Activated naive CD8-positive, alpha-beta T cell treated with anti-CD3 and anti-CD28 coated beads, Interleukin-2, amount 10 ng/mL, durations not matched to agents 7 days and 5 days (primary cell): ENCODE data around the gene EHBP1. TPM values are rescaled to one million over a fixed set of nuclear protein-coding genes. Genes with fewer than 3 reads are reported as not detected.
"Not testable (repeated sequence)": the region's sequence is repeated elsewhere in the genome, so short reads cannot be mapped to it uniquely, and the experiment has no call there.

Experiments
- ATAC-seq: fragments of 150-1000 bp; cut with Tn5 transposase; one replicate; pipeline ENCODE4 v1.10.0; 2021; ENCODE audit warnings: low read depth, moderate library complexity
- POLR2A ChIA-PET: fragments of 350-600 bp; sonication (Branson Sonifier 250); formaldehyde crosslinking; loops from one replicate; lab custom pipeline; 2021; ENCODE audit warnings: antibody characterized with exemption; lab: Charles Lee
- DNase-seq: peaks from one replicate; pipeline ENCODE4 v3.0.0; 2021
- H3K27ac Mint-ChIP-seq: one replicate; pipeline ENCODE4 v1.8.0; 2022; ENCODE audit warnings: mild to moderate bottlenecking, mixed read lengths
- H3K27me3 Mint-ChIP-seq: one replicate; pipeline ENCODE4 v1.8.0; 2022; ENCODE audit warnings: mild to moderate bottlenecking, moderate library complexity, mixed read lengths
- H3K36me3 Mint-ChIP-seq: one replicate; pipeline ENCODE4 v1.8.0; 2021; ENCODE audit warnings: mild to moderate bottlenecking, mixed read lengths
- H3K4me1 Mint-ChIP-seq: one replicate; pipeline ENCODE4 v1.8.0; 2021; ENCODE audit warnings: mixed read lengths
- H3K4me3 Mint-ChIP-seq: one replicate; pipeline ENCODE4 v1.8.0; 2022; ENCODE audit warnings: mild to moderate bottlenecking, moderate library complexity, mixed read lengths
- H3K9me3 Mint-ChIP-seq: one replicate; pipeline ENCODE4 v1.8.0; 2021; ENCODE audit warnings: mixed read lengths
- total RNA-seq, 2 experiments: library from RNA; stranded (reverse); gene quantifications; one replicate each; pipeline ENCODE4 v1.2.3, GENCODE V29; 2021

EHBP1 gene
- total RNA-seq, 2 experiments from 2014 or later = 25.2 to 27.2 TPM

GRCh38 chr2:62713196-62713595 lies 7.7 kb downstream of the EHBP1 start:
- H3K9me3 Mint-ChIP-seq, H3K4me3 Mint-ChIP-seq, H3K4me1 Mint-ChIP-seq, DNase-seq, POLR2A ChIA-PET, H3K27me3 Mint-ChIP-seq, ATAC-seq, H3K27ac Mint-ChIP-seq: not testable (repeated sequence)
- H3K36me3 Mint-ChIP-seq = peaks cover 25% of the 10 kb centered on the region

GRCh38 chr2:62713837-62714236 lies 8.3 kb downstream of the EHBP1 start:
- peaks cover 3% of the 10 kb centered on the region for H3K9me3 Mint-ChIP-seq
- POLR2A ChIA-PET = no interaction called here
- peaks cover 23% of the 10 kb centered on the region for H3K36me3 Mint-ChIP-seq
- ATAC-seq (no peak), DNase-seq (no peak)
- peaks cover 2% of the 10 kb centered on the region for H3K4me1 Mint-ChIP-seq
- no peak overlapping the region for H3K4me3 Mint-ChIP-seq
- no peak overlapping the region for H3K27ac Mint-ChIP-seq
- H3K27me3 Mint-ChIP-seq = no peaks in the 10 kb centered on the region

- no peaks in the 10 kb centered on the region for H3K9me3 Mint-ChIP-seq
- no peak overlapping the region for H3K4me3 Mint-ChIP-seq
- POLR2A ChIA-PET = no interaction called here
- no peaks in the 10 kb centered on the region for H3K27me3 Mint-ChIP-seq
- DNase-seq (no peak), ATAC-seq (no peak)
- H3K4me1 Mint-ChIP-seq = no peaks in the 10 kb centered on the region
- peaks cover 25% of the 10 kb centered on the region for H3K36me3 Mint-ChIP-seq
- H3K27ac Mint-ChIP-seq = no peak overlapping the region
Observed at GRCh38 chr2:62716768-62717167, 11.3 kb downstream of the EHBP1 start.

GRCh38 chr2:62717503-62718081 lies 12.1 kb downstream of the EHBP1 start:
- POLR2A ChIA-PET = no interaction called here
- H3K27me3 Mint-ChIP-seq = no peaks in the 10 kb centered on the region
- no peak overlapping the region for H3K4me3 Mint-ChIP-seq
- DNase-seq (no peak), ATAC-seq (no peak)
- no peak overlapping the region for H3K27ac Mint-ChIP-seq
- H3K9me3 Mint-ChIP-seq = peaks cover 2% of the 10 kb centered on the region
- H3K36me3 Mint-ChIP-seq = peaks cover 27% of the 10 kb centered on the region
- no peaks in the 10 kb centered on the region for H3K4me1 Mint-ChIP-seq

GRCh38 chr2:62718225-62718822 lies 12.8 kb downstream of the EHBP1 start:
- H3K4me1 Mint-ChIP-seq = no peaks in the 10 kb centered on the region
- H3K27ac Mint-ChIP-seq = no peak overlapping the region
- peaks cover 6% of the 10 kb centered on the region for H3K9me3 Mint-ChIP-seq
- H3K36me3 Mint-ChIP-seq = peaks cover 35% of the 10 kb centered on the region
- POLR2A ChIA-PET = no interaction called here
- ATAC-seq (no peak), DNase-seq (no peak)
- no peaks in the 10 kb centered on the region for H3K27me3 Mint-ChIP-seq
- no peak overlapping the region for H3K4me3 Mint-ChIP-seq

GRCh38 chr2:62719757-62720156 lies 14.2 kb downstream of the EHBP1 start:
- peaks cover 14% of the 10 kb centered on the region for H3K9me3 Mint-ChIP-seq
- H3K4me1 Mint-ChIP-seq = no peaks in the 10 kb centered on the region
- H3K36me3 Mint-ChIP-seq = peaks cover 41% of the 10 kb centered on the region
- POLR2A ChIA-PET = no interaction called here
- H3K4me3 Mint-ChIP-seq = no peak overlapping the region
- H3K27me3 Mint-ChIP-seq = no peaks in the 10 kb centered on the region
- H3K27ac Mint-ChIP-seq = no peak overlapping the region
- ATAC-seq (no peak), DNase-seq (no peak)

GRCh38 chr2:62722679-62723078 lies 17.2 kb downstream of the EHBP1 start:
- H3K4me1 Mint-ChIP-seq = no peaks in the 10 kb centered on the region
- no peak for DNase-seq
- H3K4me3 Mint-ChIP-seq = no peak overlapping the region
- no peak overlapping the region for H3K27ac Mint-ChIP-seq
- peaks cover 34% of the 10 kb centered on the region for H3K36me3 Mint-ChIP-seq
- no peak for ATAC-seq
- peaks cover 14% of the 10 kb centered on the region for H3K9me3 Mint-ChIP-seq
- no peaks in the 10 kb centered on the region for H3K27me3 Mint-ChIP-seq
- POLR2A ChIA-PET = no interaction called here

- no peak overlapping the region for H3K27ac Mint-ChIP-seq
- H3K9me3 Mint-ChIP-seq = peaks cover 14% of the 10 kb centered on the region
- H3K36me3 Mint-ChIP-seq = peaks cover 34% of the 10 kb centered on the region
- ATAC-seq (no peak), DNase-seq (no peak)
- POLR2A ChIA-PET = interaction anchor here (0.6 kb wide), 1 partner anchor 108 kb away, joined by 4 read pairs; no protein-coding TSS in a partner anchor
- no peak overlapping the region for H3K4me3 Mint-ChIP-seq
- H3K27me3 Mint-ChIP-seq = no peaks in the 10 kb centered on the region
- no peaks in the 10 kb centered on the region for H3K4me1 Mint-ChIP-seq
Observed at GRCh38 chr2:62723253-62723652, 17.7 kb downstream of the EHBP1 start.

- Mint-ChIP-seq H3K4me1 (no peaks in the 10 kb centered on the region), H3K36me3 (peaks cover 30% of the 10 kb centered on the region), H3K27ac (no peak overlapping the region), H3K27me3 (no peaks in the 10 kb centered on the region), H3K4me3 (no peak overlapping the region), H3K9me3 (peaks cover 14% of the 10 kb centered on the region)
- DNase-seq (no peak), ATAC-seq (no peak)
- POLR2A ChIA-PET = interaction anchor here (0.6 kb wide), 1 partner anchor 108 kb away, joined by 4 read pairs; no protein-coding TSS in a partner anchor
Observed at GRCh38 chr2:62724106-62724505, 18.6 kb downstream of the EHBP1 start.

- no peak for ATAC-seq
- no peak overlapping the region for H3K4me3 Mint-ChIP-seq
- peaks cover 30% of the 10 kb centered on the region for H3K36me3 Mint-ChIP-seq
- POLR2A ChIA-PET = no interaction called here
- H3K9me3 Mint-ChIP-seq = peaks cover 14% of the 10 kb centered on the region
- H3K27ac Mint-ChIP-seq = no peak overlapping the region
- no peaks in the 10 kb centered on the region for H3K27me3 Mint-ChIP-seq
- no peaks in the 10 kb centered on the region for H3K4me1 Mint-ChIP-seq
- DNase-seq = no peak
Observed at GRCh38 chr2:62724886-62725711, 19.6 kb downstream of the EHBP1 start.

GRCh38 chr2:62725712-62726055 lies 20.2 kb downstream of the EHBP1 start:
- no peak for ATAC-seq
- H3K27ac Mint-ChIP-seq = no peak overlapping the region

GRCh38 chr2:62727259-62727867 lies 21.9 kb downstream of the EHBP1 start:
- Mint-ChIP-seq H3K4me3 (no peak overlapping the region), H3K27ac (no peak overlapping the region), H3K9me3 (peaks cover 23% of the 10 kb centered on the region), H3K27me3 (no peaks in the 10 kb centered on the region), H3K4me1 (no peaks in the 10 kb centered on the region), H3K36me3 (peaks cover 31% of the 10 kb centered on the region)
- POLR2A ChIA-PET = no interaction called here
- ATAC-seq = no peak
- no peak for DNase-seq

More at GRCh38 chr2:62725712-62726055, 20.2 kb downstream of the EHBP1 start:
- POLR2A ChIA-PET = no interaction called here
- Mint-ChIP-seq H3K9me3 (peaks cover 17% of the 10 kb centered on the region), H3K36me3 (peaks cover 30% of the 10 kb centered on the region), H3K27me3 (no peaks in the 10 kb centered on the region), H3K4me3 (no peak overlapping the region), H3K4me1 (no peaks in the 10 kb centered on the region)
- no peak for DNase-seq

- Mint-ChIP-seq H3K9me3 (peaks cover 16% of the 10 kb centered on the region), H3K36me3 (peaks cover 24% of the 10 kb centered on the region), H3K27ac (no peak overlapping the region), H3K4me1 (no peaks in the 10 kb centered on the region), H3K4me3 (no peak overlapping the region), H3K27me3 (no peaks in the 10 kb centered on the region)
- ATAC-seq (no peak), DNase-seq (no peak)
- POLR2A ChIA-PET = no interaction called here
Observed at GRCh38 chr2:62727876-62728566, 22.5 kb downstream of the EHBP1 start.
